ENCODE measurements around the gene RCSD1.

- TF ChIP-seq CTCF (IDR thresholded peaks at IDR 0.05), result no peak
- TF ChIP-seq POLR2A (IDR thresholded peaks at IDR 0.05), result no peak
- TF ChIP-seq POLR2AphosphoS5 (IDR thresholded peaks at IDR 0.05), result no peak
- no peak for TF ChIP-seq EP300 (IDR thresholded peaks at IDR 0.05)
Measured at GRCh38 chr1:167631386-167631935, 1.4 kb downstream of the RCSD1 start.

All from stomach (tissue), 4 donors.